ENCODE measurements around the gene DCPS.

DNA sequence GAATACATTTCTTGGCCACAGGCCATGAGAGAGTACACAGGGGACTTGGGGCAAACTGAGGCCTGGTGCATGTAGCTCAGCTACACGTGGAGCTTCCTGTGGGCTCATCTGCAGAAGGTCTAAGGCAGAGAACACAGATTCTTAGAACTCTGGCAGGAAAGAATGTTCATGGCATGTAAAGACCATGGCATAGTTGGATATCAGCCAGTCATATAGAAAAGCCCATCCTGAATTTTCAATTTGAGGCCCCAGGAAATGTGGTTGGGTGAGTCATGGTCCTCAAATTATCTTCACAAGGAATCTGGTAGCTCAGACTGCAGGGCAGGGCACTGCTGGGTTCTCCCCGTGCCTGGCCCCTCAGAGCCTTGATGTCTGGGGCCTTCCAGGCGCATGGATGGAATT is 37.9 kb downstream of the DCPS start:
- TF ChIP-seq, protein P1, sequence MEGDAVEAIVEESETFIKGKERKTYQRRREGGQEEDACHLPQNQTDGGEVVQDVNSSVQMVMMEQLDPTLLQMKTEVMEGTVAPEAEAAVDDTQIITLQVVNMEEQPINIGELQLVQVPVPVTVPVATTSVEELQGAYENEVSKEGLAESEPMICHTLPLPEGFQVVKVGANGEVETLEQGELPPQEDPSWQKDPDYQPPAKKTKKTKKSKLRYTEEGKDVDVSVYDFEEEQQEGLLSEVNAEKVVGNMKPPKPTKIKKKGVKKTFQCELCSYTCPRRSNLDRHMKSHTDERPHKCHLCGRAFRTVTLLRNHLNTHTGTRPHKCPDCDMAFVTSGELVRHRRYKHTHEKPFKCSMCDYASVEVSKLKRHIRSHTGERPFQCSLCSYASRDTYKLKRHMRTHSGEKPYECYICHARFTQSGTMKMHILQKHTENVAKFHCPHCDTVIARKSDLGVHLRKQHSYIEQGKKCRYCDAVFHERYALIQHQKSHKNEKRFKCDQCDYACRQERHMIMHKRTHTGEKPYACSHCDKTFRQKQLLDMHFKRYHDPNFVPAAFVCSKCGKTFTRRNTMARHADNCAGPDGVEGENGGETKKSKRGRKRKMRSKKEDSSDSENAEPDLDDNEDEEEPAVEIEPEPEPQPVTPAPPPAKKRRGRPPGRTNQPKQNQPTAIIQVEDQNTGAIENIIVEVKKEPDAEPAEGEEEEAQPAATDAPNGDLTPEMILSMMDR (IDR thresholded peaks at IDR 0.05; ENCODE audit: insufficient read depth, low read depth, low read length), result no peak
- no peak for TF ChIP-seq EZH2 (IDR thresholded peaks at IDR 0.05; ENCODE audit: insufficient read depth, low read length)

Data from astrocyte (in vitro differentiated cells and primary cell).